Mucosa of descending colon (tissue), 3 donors: Measurements from ENCODE around the gene HS6ST3. TPM values are rescaled to one million over a fixed set of nuclear protein-coding genes. Genes with fewer than 3 reads are reported as not detected.

Experiments used
- ATAC-seq: fragments of 200-7000 bp; cut with Tn5 transposase; one replicate; pipeline ENCODE4 v1.9.1; 2020; ENCODE audit warnings: mild to moderate bottlenecking, moderate library complexity
- DNase-seq, 3 donors: peaks; one replicate each; pipeline ENCODE4 v3.0.0-alpha.2; 2020
- H3K36me3 ChIP-seq: fragments of 200-600 bp; one replicate; pipeline ENCODE4 v1.8.0; 2021; ENCODE audit warnings: low read depth, mild to moderate bottlenecking
- H3K4me1 ChIP-seq: fragments of 200-600 bp; one replicate; pipeline ENCODE4 v1.8.0; 2021; ENCODE audit warnings: low read depth, mild to moderate bottlenecking
- H3K4me3 ChIP-seq: fragments of 200-600 bp; one replicate; pipeline ENCODE4 v1.8.0; 2021; ENCODE audit warnings: mild to moderate bottlenecking
- H3K9me3 ChIP-seq: fragments of 200-600 bp; one replicate; pipeline ENCODE4 v1.8.0; 2021; ENCODE audit warnings: mild to moderate bottlenecking
- intact Hi-C, 2 donors: fragments of 100-400 bp; cut with DNase I in 1 of 2; cut with micrococcal nuclease in 1 of 2; formaldehyde crosslinking; loops; one replicate each; pipeline versions ENCODE4 v1.11.0 to v1.11.1; 2022; cut with DNase I, micrococcal nuclease
- total RNA-seq, 3 donors: library from RNA; stranded (reverse); fragmentation: NEBNext Ultra II Directional in 2 of 3; extraction: Animal tissue kit (Norgen Biotek cat#: 25700) in 2 of 3; gene quantifications; one replicate each; pipeline versions ENCODE4 v1.2.1 to v1.2.4, GENCODE V29; 2021 to 2023
- TF ChIP-seq, protein P1 (sequence below): fragments of 200-600 bp; IDR thresholded peaks from one replicate; pipeline ENCODE4 v1.8.0; 2022; ENCODE audit warnings: antibody characterized with exemption, mild to moderate bottlenecking
- donor health status: DM: no; HTN: no; CAD: no; lungs with moderate emphysema.
- donor health status: DM: no; HTN: no; CAD: no.
- donor health status: DM: no; HTN: yes; CAD: no.

The HS6ST3 gene
- total RNA-seq, 3 donors from 2014 or later, result 0.14 to 0.89 TPM; not detected in 1

DNA sequence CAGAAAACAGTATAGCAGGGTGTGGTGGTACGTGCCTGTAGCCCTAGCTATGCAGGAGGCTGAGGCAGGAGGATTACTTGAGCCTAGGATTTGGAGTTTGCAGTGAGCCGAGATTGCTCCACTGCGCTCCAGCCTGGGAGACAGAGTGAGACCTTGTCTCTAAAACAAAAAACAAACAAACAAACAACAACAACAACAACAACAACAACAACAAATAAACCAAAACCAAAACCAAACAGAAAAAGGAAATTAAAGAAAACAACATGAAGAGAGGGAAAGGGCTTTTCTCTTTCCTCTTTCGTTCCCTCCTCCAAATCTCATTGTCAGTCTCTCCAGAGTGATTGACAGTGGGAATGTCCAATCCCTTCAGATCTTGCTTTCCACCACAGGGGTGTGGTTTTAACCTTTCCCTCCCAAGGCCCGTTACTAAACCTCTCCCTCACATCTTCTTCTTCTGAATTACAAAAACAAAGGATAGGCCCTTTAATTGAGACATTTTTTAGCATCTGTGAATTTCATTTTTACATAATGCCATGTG, 341.2 kb downstream of the HS6ST3 start:
- DNase-seq, result no peak
- Histone ChIP-seq H3K9me3 (no peaks in the 10 kb centered on the region), H3K4me1 (no peaks in the 10 kb centered on the region), H3K36me3 (no peaks in the 10 kb centered on the region), H3K4me3 (no peak overlapping the region)
- ATAC-seq, result no peak
- TF ChIP-seq, protein P1, sequence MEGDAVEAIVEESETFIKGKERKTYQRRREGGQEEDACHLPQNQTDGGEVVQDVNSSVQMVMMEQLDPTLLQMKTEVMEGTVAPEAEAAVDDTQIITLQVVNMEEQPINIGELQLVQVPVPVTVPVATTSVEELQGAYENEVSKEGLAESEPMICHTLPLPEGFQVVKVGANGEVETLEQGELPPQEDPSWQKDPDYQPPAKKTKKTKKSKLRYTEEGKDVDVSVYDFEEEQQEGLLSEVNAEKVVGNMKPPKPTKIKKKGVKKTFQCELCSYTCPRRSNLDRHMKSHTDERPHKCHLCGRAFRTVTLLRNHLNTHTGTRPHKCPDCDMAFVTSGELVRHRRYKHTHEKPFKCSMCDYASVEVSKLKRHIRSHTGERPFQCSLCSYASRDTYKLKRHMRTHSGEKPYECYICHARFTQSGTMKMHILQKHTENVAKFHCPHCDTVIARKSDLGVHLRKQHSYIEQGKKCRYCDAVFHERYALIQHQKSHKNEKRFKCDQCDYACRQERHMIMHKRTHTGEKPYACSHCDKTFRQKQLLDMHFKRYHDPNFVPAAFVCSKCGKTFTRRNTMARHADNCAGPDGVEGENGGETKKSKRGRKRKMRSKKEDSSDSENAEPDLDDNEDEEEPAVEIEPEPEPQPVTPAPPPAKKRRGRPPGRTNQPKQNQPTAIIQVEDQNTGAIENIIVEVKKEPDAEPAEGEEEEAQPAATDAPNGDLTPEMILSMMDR, result no peak
- intact Hi-C loops, result no loop called here

- TF ChIP-seq, protein P1, result no peak
- Histone ChIP-seq H3K4me3 (no peak overlapping the region), H3K4me1 (no peaks in the 10 kb centered on the region), H3K36me3 (no peaks in the 10 kb centered on the region), H3K9me3 (no peaks in the 10 kb centered on the region)
- ATAC-seq (no peak), DNase-seq (no peak)
- intact Hi-C loops, result no loop called here
Observed at GRCh38 chr13:96444676-96445075, 354.8 kb downstream of the HS6ST3 start.

- no peaks in the 10 kb centered on the region for H3K4me1 ChIP-seq
- H3K9me3 ChIP-seq, result no peaks in the 10 kb centered on the region
- TF ChIP-seq, protein P1, result no peak
- DNase-seq, result no peak
- no peak for ATAC-seq
- no peaks in the 10 kb centered on the region for H3K36me3 ChIP-seq
- no peak overlapping the region for H3K4me3 ChIP-seq
- intact Hi-C loops, result no loop called here
Observed at GRCh38 chr13:96449920-96450319, 360.0 kb downstream of the HS6ST3 start.

- ATAC-seq (no peak), DNase-seq (no peak)
- no peaks in the 10 kb centered on the region for H3K4me1 ChIP-seq
- H3K36me3 ChIP-seq, result no peaks in the 10 kb centered on the region
- H3K4me3 ChIP-seq, result no peak overlapping the region
- intact Hi-C loops, result no loop called here
- TF ChIP-seq, protein P1, result no peak
- no peaks in the 10 kb centered on the region for H3K9me3 ChIP-seq
Observed at GRCh38 chr13:96450326-96451020, 360.6 kb downstream of the HS6ST3 start.

DNA sequence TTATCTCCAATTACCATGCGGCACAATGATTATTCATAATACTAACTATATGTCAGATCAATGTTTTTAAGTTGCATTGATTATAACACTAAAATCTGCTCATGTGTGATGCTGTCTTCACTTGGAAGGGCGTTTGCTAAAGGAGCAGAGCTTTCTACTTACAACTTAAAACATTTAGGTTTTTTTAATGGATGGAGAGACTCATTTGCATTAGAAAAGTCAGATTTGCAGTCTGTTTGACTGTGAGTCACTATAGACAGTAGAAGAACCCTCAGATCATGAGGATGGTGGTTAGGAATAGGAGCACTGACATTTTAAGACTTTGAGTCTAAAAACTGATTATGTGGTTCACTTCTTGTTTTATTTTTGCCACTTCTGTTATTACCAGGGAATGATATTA, 364.6 kb downstream of the HS6ST3 start:
- TF ChIP-seq, protein P1, result no peak
- DNase-seq, result no peak
- no peak overlapping the region for H3K4me3 ChIP-seq
- no peaks in the 10 kb centered on the region for H3K4me1 ChIP-seq
- no peaks in the 10 kb centered on the region for H3K36me3 ChIP-seq
- intact Hi-C loops, result no loop called here
- ATAC-seq, result no peak
- H3K9me3 ChIP-seq, result no peaks in the 10 kb centered on the region
